B cell (primary cell): ENCODE measurements around the gene TNFAIP1. TPM values are rescaled to one million over a fixed set of nuclear protein-coding genes. Genes with fewer than 3 reads are reported as not detected.

ENCODE experiments used
- ATAC-seq: fragments of 200-7000 bp; cut with Tn5 transposase; one replicate; pipeline ENCODE4 v1.10.0; 2021; ENCODE audit warnings: low read depth, mild to moderate bottlenecking, moderate number of reproducible peaks, moderate library complexity
- CTCF ChIA-PET: fragments of 350-600 bp; sonication (Branson Sonifier 250); formaldehyde crosslinking; loops from one replicate; lab custom pipeline; 2021; ENCODE audit warnings: antibody characterized with exemption, inconsistent platforms; lab: Charles Lee
- POLR2A ChIA-PET: fragments of 350-600 bp; sonication (Branson Sonifier 250); formaldehyde crosslinking; loops from one replicate; lab custom pipeline; 2021; ENCODE audit warnings: antibody characterized with exemption; lab: Charles Lee
- DNase-seq: peaks from one replicate; pipeline ENCODE4 v3.0.0; 2013
- H2AFZ ChIP-seq: 2 replicates; pipeline ENCODE4 v1.6.1; 2012; ENCODE audit warnings: mild to moderate bottlenecking, low read depth, low read length; ENCODE audit not compliant: insufficient read depth, poor library complexity, severe bottlenecking
- H3K27ac ChIP-seq, 2 donors: 1 replicate in 1 of 2; 2 replicates in 1 of 2; pipeline ENCODE4 v1.5.1; 2012 to 2013; ENCODE audit warnings: low read length in 2 of 2, mild to moderate bottlenecking in 2 of 2, moderate library complexity in 1 of 2
- H3K27me3 ChIP-seq, 4 experiments: fragments of 200-600 bp in 1 of 4; sonication (generic) in 1 of 4; replicated peaks in 1 of 4; 1 replicate in 2 of 4; 2 replicates in 2 of 4; pipeline versions ENCODE4 v1.6.1 to v1.7.0; 2013 to 2016; ENCODE audit warnings: low read length in 3 of 4, mild to moderate bottlenecking in 2 of 4, mixed read lengths in 1 of 4, moderate library complexity in 1 of 4; ENCODE audit not compliant: insufficient read depth in 4 of 4, control insufficient read depth in 3 of 4; ENCODE audit errors: control extremely low read depth in 1 of 4
- H3K36me3 ChIP-seq, 2 experiments: replicated peaks in 1 of 2; 1 replicate in 1 of 2; 2 replicates in 1 of 2; pipeline versions ENCODE4 v1.6.1 to v1.7.1; 2013; ENCODE audit warnings: low read length in 1 of 2; ENCODE audit not compliant: insufficient read depth in 2 of 2, control insufficient read depth in 1 of 2; ENCODE audit errors: control extremely low read depth in 1 of 2, extremely low read depth in 1 of 2
- H3K4me1 ChIP-seq, 2 donors: fragments of 200-600 bp in 1 of 2; sonication (generic) in 1 of 2; 1 replicate in 1 of 2; 2 replicates in 1 of 2; pipeline versions ENCODE4 v1.5.1 to v1.6.1; 2013 to 2017; ENCODE audit warnings: low read length in 2 of 2; ENCODE audit not compliant: control insufficient read depth in 2 of 2, insufficient read depth in 2 of 2
- H3K4me2 ChIP-seq: replicated peaks from 2 replicates; pipeline ENCODE3; 2012; ENCODE audit warnings: mild to moderate bottlenecking, low read depth, low read length; ENCODE audit not compliant: poor library complexity, severe bottlenecking
- H3K4me3 ChIP-seq, 5 experiments: fragments of 200-600 bp in 1 of 5; sonication (generic) in 1 of 5; 1 replicate in 3 of 5; 2 replicates in 2 of 5; pipeline versions ENCODE4 v1.5.1 to v1.7.0; 2011 to 2016; ENCODE audit warnings: low read length in 4 of 5, mild to moderate bottlenecking in 4 of 5, low read depth in 2 of 5, control low read depth in 1 of 5, moderate library complexity in 1 of 5; ENCODE audit not compliant: insufficient read depth in 1 of 5; ENCODE audit errors: control extremely low read depth in 1 of 5, extremely low read depth in 1 of 5
- H3K79me2 ChIP-seq: fragments of 200-600 bp; sonication (generic); one replicate; pipeline ENCODE4 v1.6.0; 2016; ENCODE audit warnings: low read length; ENCODE audit not compliant: control insufficient read depth, insufficient read depth
- H3K9ac ChIP-seq: fragments of 200-600 bp; sonication (generic); 2 replicates; pipeline ENCODE4 v1.6.1; 2017; ENCODE audit warnings: mild to moderate bottlenecking, low read length, moderate library complexity
- H3K9me3 ChIP-seq, 3 donors: one replicate each; pipeline versions ENCODE4 v1.6.1 to v1.7.1; 2013; ENCODE audit warnings: low read length in 2 of 3; ENCODE audit not compliant: control insufficient read depth in 2 of 3, insufficient read depth in 1 of 3; ENCODE audit errors: control extremely low read depth in 1 of 3
- H4K20me1 ChIP-seq: 2 replicates; pipeline ENCODE4 v1.6.0; 2012; ENCODE audit warnings: mild to moderate bottlenecking, low read length; ENCODE audit not compliant: insufficient read depth, control insufficient read depth, poor library complexity, severe bottlenecking
- H3K27ac Mint-ChIP-seq: one replicate; pipeline ENCODE4 v1.8.0; 2021; ENCODE audit warnings: mixed read lengths
- H3K27me3 Mint-ChIP-seq: one replicate; pipeline ENCODE4 v1.8.0; 2021; ENCODE audit warnings: mixed read lengths
- H3K4me1 Mint-ChIP-seq: one replicate; pipeline ENCODE4 v1.8.0; 2021; ENCODE audit warnings: mixed read lengths
- H3K4me3 Mint-ChIP-seq: one replicate; pipeline ENCODE4 v1.8.0; 2021; ENCODE audit warnings: mixed read lengths
- H3K9me3 Mint-ChIP-seq: one replicate; pipeline ENCODE4 v1.8.0; 2022; ENCODE audit warnings: mixed read lengths; ENCODE audit not compliant: insufficient read depth
- EZH2 ChIP-seq: IDR thresholded peaks from 2 replicates; pipeline ENCODE4 v1.6.1; 2012; ENCODE audit warnings: borderline replicate concordance, low read depth, mild to moderate bottlenecking, moderate library complexity, low read length; ENCODE audit not compliant: insufficient read depth, poor library complexity, severe bottlenecking
- WGBS: methylation state at CpG from one replicate; pipeline ENCODE4 v1.1.5; 2013; ENCODE audit warnings: missing lambda C conversion rate; ENCODE audit not compliant: insufficient coverage; 5-methylcytosine and 5-hydroxymethylcytosine counted together
- intact Hi-C: fragments of 100-400 bp; cut with micrococcal nuclease; formaldehyde crosslinking; loops from one replicate; pipeline ENCODE4 v1.10.0; 2022
- polyA plus RNA-seq: library from polyadenylated mRNA; depleted of rRNA; stranded (reverse); fragments of >200 nt; gene quantifications from 2 replicates; pipeline ENCODE4 v1.2.3, GENCODE V29; 2012
- total RNA-seq, 2 donors: library from RNA; stranded (reverse); fragments of 120-200 nt in 1 of 2; gene quantifications; 1 replicate in 1 of 2; 2 replicates in 1 of 2; pipeline versions ENCODE4 v1.2.3 to v1.2.4, GENCODE V29; 2013 to 2022
- TF ChIP-seq, protein P1 (sequence below): fragments of 200-600 bp; IDR thresholded peaks from one replicate; pipeline ENCODE4 v1.8.0; 2022; ENCODE audit warnings: antibody characterized with exemption, mild to moderate bottlenecking

The TNFAIP1 gene
- total and polyA plus RNA-seq, 2 donors (not counting 1 experiment from before 2014, with no cell fraction given) = 10.7 to 20.4 TPM

- DNase-seq = no peak
- Histone ChIP-seq H3K9me3 (no peaks in the 10 kb centered on the region), H3K36me3 (peaks cover 0 to 44% of the 10 kb centered on the region in 2 experiments), H3K27ac (no peak overlapping the region), H3K27me3 (no peaks in the 10 kb centered on the region), H3K9ac (no peak overlapping the region), H3K4me3 (no peak overlapping the region), H2AFZ (no peak overlapping the region), H3K4me1 (peaks cover 19 to 24% of the 10 kb centered on the region in 2 donors), H3K4me2 (no peak overlapping the region), H3K79me2 (peaks cover 49% of the 10 kb centered on the region), H4K20me1 (peaks cover 14% of the 10 kb centered on the region)
- Mint-ChIP-seq H3K27ac (peak overlapping the region; percentile 37), H3K4me1 (peaks cover 30% of the 10 kb centered on the region), H3K9me3 (no peaks in the 10 kb centered on the region), H3K27me3 (no peaks in the 10 kb centered on the region), H3K4me3 (no peak overlapping the region)
- 100% methylated on average over 3 of the region's 6 CpGs for WGBS
- CTCF ChIA-PET = interaction anchor here (1.1 kb wide), 1 partner anchor 85 kb away, joined by 3 read pairs; no protein-coding TSS in a partner anchor
- intact Hi-C loops = no loop called here
- no peak for ATAC-seq
- TF ChIP-seq, protein P1, sequence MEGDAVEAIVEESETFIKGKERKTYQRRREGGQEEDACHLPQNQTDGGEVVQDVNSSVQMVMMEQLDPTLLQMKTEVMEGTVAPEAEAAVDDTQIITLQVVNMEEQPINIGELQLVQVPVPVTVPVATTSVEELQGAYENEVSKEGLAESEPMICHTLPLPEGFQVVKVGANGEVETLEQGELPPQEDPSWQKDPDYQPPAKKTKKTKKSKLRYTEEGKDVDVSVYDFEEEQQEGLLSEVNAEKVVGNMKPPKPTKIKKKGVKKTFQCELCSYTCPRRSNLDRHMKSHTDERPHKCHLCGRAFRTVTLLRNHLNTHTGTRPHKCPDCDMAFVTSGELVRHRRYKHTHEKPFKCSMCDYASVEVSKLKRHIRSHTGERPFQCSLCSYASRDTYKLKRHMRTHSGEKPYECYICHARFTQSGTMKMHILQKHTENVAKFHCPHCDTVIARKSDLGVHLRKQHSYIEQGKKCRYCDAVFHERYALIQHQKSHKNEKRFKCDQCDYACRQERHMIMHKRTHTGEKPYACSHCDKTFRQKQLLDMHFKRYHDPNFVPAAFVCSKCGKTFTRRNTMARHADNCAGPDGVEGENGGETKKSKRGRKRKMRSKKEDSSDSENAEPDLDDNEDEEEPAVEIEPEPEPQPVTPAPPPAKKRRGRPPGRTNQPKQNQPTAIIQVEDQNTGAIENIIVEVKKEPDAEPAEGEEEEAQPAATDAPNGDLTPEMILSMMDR = no peak
- TF ChIP-seq EZH2 = no peak
- POLR2A ChIA-PET = no interaction called here
Observed at GRCh38 chr17:28331891-28332420, 3.6 kb upstream of the TNFAIP1 start.

DNA sequence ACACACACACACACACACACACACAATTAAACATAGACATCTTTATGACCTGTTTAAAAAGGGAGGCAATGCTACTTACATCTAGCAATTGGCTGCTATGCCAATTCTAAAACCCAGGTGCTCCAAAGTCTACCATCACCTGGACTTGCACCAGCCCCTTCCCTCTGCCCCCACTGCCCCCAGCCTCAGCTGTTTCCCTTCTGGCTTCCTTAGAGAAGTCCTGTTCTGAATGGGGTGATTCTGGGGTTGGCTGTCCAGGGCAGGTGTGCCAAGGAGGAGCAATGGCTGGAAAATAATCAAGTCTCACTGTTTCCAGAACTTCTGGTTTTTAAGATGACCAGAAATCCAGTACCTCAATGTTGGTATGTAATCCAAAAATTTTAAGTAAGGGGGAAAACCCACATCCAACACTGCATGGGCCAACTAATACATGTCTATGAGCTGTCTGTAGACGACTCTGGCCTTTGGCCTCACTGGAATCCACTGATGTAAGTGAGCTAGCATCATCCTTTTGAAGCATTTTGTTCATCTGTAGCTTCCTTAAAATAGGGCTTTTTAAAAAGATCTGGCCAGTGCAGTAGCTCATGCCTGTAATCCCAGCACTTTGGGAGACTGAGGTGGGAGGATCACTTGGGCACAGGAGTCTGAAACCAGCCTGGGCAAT lies 2.3 kb upstream of the TNFAIP1 start:
- H3K4me3 Mint-ChIP-seq = peak overlapping the region; percentile 93
- peaks cover 33% of the 10 kb centered on the region for H3K4me1 Mint-ChIP-seq
- 78% methylated on average over 1 of the region's 1 CpG for WGBS
- Histone ChIP-seq H4K20me1 (peaks cover 19% of the 10 kb centered on the region), H3K4me2 (no peak overlapping the region), H2AFZ (no peak overlapping the region), H3K36me3 (peaks cover 0 to 33% of the 10 kb centered on the region in 2 experiments), H3K4me3 (no peak overlapping the region), H3K9me3 (no peaks in the 10 kb centered on the region), H3K79me2 (peaks cover 61% of the 10 kb centered on the region), H3K9ac (no peak overlapping the region), H3K27ac (no peak overlapping the region), H3K27me3 (no peaks in the 10 kb centered on the region), H3K4me1 (peaks cover 19 to 24% of the 10 kb centered on the region in 2 donors)
- no peak for DNase-seq
- ATAC-seq = no peak
- POLR2A ChIA-PET = no interaction called here
- intact Hi-C loops = no loop called here
- no peak overlapping the region for H3K27ac Mint-ChIP-seq
- no peaks in the 10 kb centered on the region for H3K9me3 Mint-ChIP-seq
- H3K27me3 Mint-ChIP-seq = no peaks in the 10 kb centered on the region
- CTCF ChIA-PET = interaction anchor here (0.6 kb wide), 1 partner anchor 1191 kb away, joined by 5 read pairs; no protein-coding TSS in a partner anchor
- TF ChIP-seq, protein P1 = no peak
- TF ChIP-seq EZH2 = no peak
